ENCODE data around the gene PDE1C. TPM values are rescaled to one million over a fixed set of nuclear protein-coding genes. Genes with fewer than 3 reads are reported as not detected.

Gene PDE1C
- total RNA-seq, 2 donors from 2014 or later: 0.26 to 0.60 TPM

- H3K27ac Mint-ChIP-seq: no peak overlapping the region
- no peaks in the 10 kb centered on the region for H3K36me3 Mint-ChIP-seq (ENCODE audit: low read depth)
- no peaks in the 10 kb centered on the region for H3K9me3 ChIP-seq (ENCODE audit: control insufficient read depth, low read length)
- H3K4me3 ChIP-seq (ENCODE audit: low read length): no peak overlapping the region
- DNase-seq: no peak
- H3K4me1 ChIP-seq (ENCODE audit: control insufficient read depth, insufficient read depth, low read length): peaks cover 6% of the 10 kb centered on the region
- TF ChIP-seq, protein P1, sequence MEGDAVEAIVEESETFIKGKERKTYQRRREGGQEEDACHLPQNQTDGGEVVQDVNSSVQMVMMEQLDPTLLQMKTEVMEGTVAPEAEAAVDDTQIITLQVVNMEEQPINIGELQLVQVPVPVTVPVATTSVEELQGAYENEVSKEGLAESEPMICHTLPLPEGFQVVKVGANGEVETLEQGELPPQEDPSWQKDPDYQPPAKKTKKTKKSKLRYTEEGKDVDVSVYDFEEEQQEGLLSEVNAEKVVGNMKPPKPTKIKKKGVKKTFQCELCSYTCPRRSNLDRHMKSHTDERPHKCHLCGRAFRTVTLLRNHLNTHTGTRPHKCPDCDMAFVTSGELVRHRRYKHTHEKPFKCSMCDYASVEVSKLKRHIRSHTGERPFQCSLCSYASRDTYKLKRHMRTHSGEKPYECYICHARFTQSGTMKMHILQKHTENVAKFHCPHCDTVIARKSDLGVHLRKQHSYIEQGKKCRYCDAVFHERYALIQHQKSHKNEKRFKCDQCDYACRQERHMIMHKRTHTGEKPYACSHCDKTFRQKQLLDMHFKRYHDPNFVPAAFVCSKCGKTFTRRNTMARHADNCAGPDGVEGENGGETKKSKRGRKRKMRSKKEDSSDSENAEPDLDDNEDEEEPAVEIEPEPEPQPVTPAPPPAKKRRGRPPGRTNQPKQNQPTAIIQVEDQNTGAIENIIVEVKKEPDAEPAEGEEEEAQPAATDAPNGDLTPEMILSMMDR (conservative IDR thresholded peaks at IDR 0.05): no peak
- no peak overlapping the region for H3K27ac ChIP-seq (ENCODE audit: low read depth, low read length)
- no peaks in the 10 kb centered on the region for H3K27me3 ChIP-seq (ENCODE audit: control insufficient read depth, insufficient read depth, low read length, poor library complexity, severe bottlenecking)
- no peaks in the 10 kb centered on the region for H3K9me3 Mint-ChIP-seq
- WGBS, 2 experiments (ENCODE audit: insufficient coverage in 1 of 2, insufficient read length in 1 of 2): 76 to 93% methylated on average over 2 to 3 of the region's 3 CpGs
- H3K36me3 ChIP-seq (ENCODE audit: control insufficient read depth, insufficient read depth, low read length): no peaks in the 10 kb centered on the region
- H3K4me1 Mint-ChIP-seq: peaks cover 10% of the 10 kb centered on the region
- no peak overlapping the region for H3K4me3 Mint-ChIP-seq
- peaks cover 4% of the 10 kb centered on the region for H3K27me3 Mint-ChIP-seq (ENCODE audit: insufficient read depth)
- H3K9ac ChIP-seq (ENCODE audit: extremely low read depth, low read length, poor library complexity, severe bottlenecking): no peak overlapping the region
These were observed 196.2 kb downstream of the PDE1C start for GRCh38 chr7:31873816-31874597.

- 95% methylated on average over 5 to 10 of the region's 10 CpGs for WGBS, 2 experiments (ENCODE audit: insufficient coverage in 1 of 2, insufficient read length in 1 of 2)
- Histone ChIP-seq H3K27ac (ENCODE audit: low read depth, low read length) (no peak overlapping the region), H3K9me3 (ENCODE audit: control insufficient read depth, low read length) (no peaks in the 10 kb centered on the region), H3K36me3 (ENCODE audit: control insufficient read depth, insufficient read depth, low read length) (no peaks in the 10 kb centered on the region), H3K4me3 (ENCODE audit: low read length) (no peak overlapping the region), H3K9ac (ENCODE audit: extremely low read depth, low read length, poor library complexity, severe bottlenecking) (no peak overlapping the region), H3K4me1 (ENCODE audit: control insufficient read depth, insufficient read depth, low read length) (peaks cover 6% of the 10 kb centered on the region), H3K27me3 (ENCODE audit: control insufficient read depth, insufficient read depth, low read length, poor library complexity, severe bottlenecking) (no peaks in the 10 kb centered on the region)
- Mint-ChIP-seq H3K4me1 (peaks cover 10% of the 10 kb centered on the region), H3K4me3 (no peak overlapping the region), H3K36me3 (ENCODE audit: low read depth) (no peaks in the 10 kb centered on the region), H3K27me3 (ENCODE audit: insufficient read depth) (no peaks in the 10 kb centered on the region), H3K9me3 (no peaks in the 10 kb centered on the region), H3K27ac (no peak overlapping the region)
- no peak for DNase-seq
- TF ChIP-seq, protein P1 (conservative IDR thresholded peaks at IDR 0.05): no peak
These were observed 197.4 kb downstream of the PDE1C start for GRCh38 chr7:31872545-31873370.

GRCh38 chr7:31864646-31865045 is 205.6 kb downstream of the PDE1C start:
- Histone ChIP-seq H3K27me3 (ENCODE audit: control insufficient read depth, insufficient read depth, low read length, poor library complexity, severe bottlenecking) (no peaks in the 10 kb centered on the region), H3K9me3 (ENCODE audit: control insufficient read depth, low read length) (no peaks in the 10 kb centered on the region), H3K36me3 (ENCODE audit: control insufficient read depth, insufficient read depth, low read length) (no peaks in the 10 kb centered on the region), H3K27ac (ENCODE audit: low read depth, low read length) (no peak overlapping the region), H3K4me3 (ENCODE audit: low read length) (no peak overlapping the region), H3K4me1 (ENCODE audit: control insufficient read depth, insufficient read depth, low read length) (no peaks in the 10 kb centered on the region), H3K9ac (ENCODE audit: extremely low read depth, low read length, poor library complexity, severe bottlenecking) (no peak overlapping the region)
- Mint-ChIP-seq H3K36me3 (ENCODE audit: low read depth) (no peaks in the 10 kb centered on the region), H3K27ac (no peak overlapping the region), H3K4me3 (no peak overlapping the region), H3K9me3 (no peaks in the 10 kb centered on the region), H3K4me1 (no peaks in the 10 kb centered on the region), H3K27me3 (ENCODE audit: insufficient read depth) (no peaks in the 10 kb centered on the region)
- WGBS, 2 experiments (ENCODE audit: insufficient coverage in 1 of 2, insufficient read length in 1 of 2): 89 to 95% methylated on average over 3 to 6 of the region's 6 CpGs
- no peak for DNase-seq
- TF ChIP-seq, protein P1 (conservative IDR thresholded peaks at IDR 0.05): no peak

All from endodermal cell (in vitro differentiated cells).